Measurements from ENCODE around the gene HECA.
"Not testable (repeated sequence)": the region's sequence is repeated elsewhere in the genome, so short reads cannot be mapped to it uniquely, and the experiment has no call there.

Gene HECA

GRCh38 chr6:139219271-139219729 is 84.4 kb downstream of the HECA start:
- peak; percentile 81 for DNase-seq

- no peak for DNase-seq
These were observed 84.9 kb downstream of the HECA start for GRCh38 chr6:139219746-139220145.

- not testable (repeated sequence) for DNase-seq
These were observed 93.5 kb downstream of the HECA start for GRCh38 chr6:139228387-139228786.

All from CD4-positive, alpha-beta T cell treated with Interleukin-15 for 1 hour (primary cell).